ENCODE results near the gene SPATA31C1. TPM values are rescaled to one million over a fixed set of nuclear protein-coding genes. Genes with fewer than 3 reads are reported as not detected.

Gene SPATA31C1
- total and polyA plus RNA-seq, 2 donors (not counting 1 experiment from before 2014, with no cell fraction given) = not detected

- intact Hi-C loops (cut with micrococcal nuclease) = no loop called here
- ATAC-seq (ENCODE audit: low read depth) (no peak), DNase-seq (no peak)
- H2AFZ ChIP-seq (ENCODE audit: insufficient read depth, low read depth, low read length, poor library complexity, severe bottlenecking) = no peak overlapping the region
- TF ChIP-seq EZH2 (IDR thresholded peaks at IDR 0.05; ENCODE audit: borderline replicate concordance, insufficient read depth, low read depth, low read length, poor library complexity, severe bottlenecking) (no peak), CTCF (IDR thresholded peaks at IDR 0.05) (no peak)
- Mint-ChIP-seq H3K9me3 (ENCODE audit: insufficient read depth) (no peaks in the 10 kb centered on the region), H3K4me3 (no peak overlapping the region), H3K27ac (no peak overlapping the region), H3K27me3 (no peaks in the 10 kb centered on the region), H3K4me1 (no peaks in the 10 kb centered on the region)
- H3K9ac ChIP-seq (ENCODE audit: low read length) = no peak overlapping the region
- ChIA-PET POLR2A (no interaction called here), CTCF (no interaction called here)
- no peaks in the 10 kb centered on the region for H3K9me3 ChIP-seq (ENCODE audit: control extremely low read depth in 1 of 3, control insufficient read depth in 2 of 3, insufficient read depth in 1 of 3, low read length in 2 of 3)
- no peak overlapping the region for H3K4me2 ChIP-seq (replicated peaks; ENCODE audit: low read depth, low read length, poor library complexity, severe bottlenecking)
- 91% methylated on average over 10 of the region's 12 CpGs for WGBS (ENCODE audit: insufficient coverage)
- H3K36me3 ChIP-seq (replicated peaks in 1 of 2; ENCODE audit: control extremely low read depth in 1 of 2, control insufficient read depth in 1 of 2, extremely low read depth in 1 of 2, insufficient read depth in 2 of 2, low read length in 1 of 2) = no peaks in the 10 kb centered on the region
- no peaks in the 10 kb centered on the region for H3K27me3 ChIP-seq (replicated peaks in 1 of 4; ENCODE audit: control extremely low read depth in 1 of 4, control insufficient read depth in 3 of 4, insufficient read depth in 4 of 4, low read length in 3 of 4)
- H3K4me3 ChIP-seq (ENCODE audit: control extremely low read depth in 1 of 5, extremely low read depth in 1 of 5, insufficient read depth in 1 of 5, low read depth in 2 of 5, low read length in 4 of 5) = no peak overlapping the region
- H3K4me1 ChIP-seq (ENCODE audit: control insufficient read depth in 2 of 2, insufficient read depth in 2 of 2, low read length in 2 of 2) = no peaks in the 10 kb centered on the region
- no peak overlapping the region for H3K27ac ChIP-seq (ENCODE audit: low read length in 2 of 2)
- no peaks in the 10 kb centered on the region for H4K20me1 ChIP-seq (ENCODE audit: control insufficient read depth, insufficient read depth, low read length, poor library complexity, severe bottlenecking)
- H3K79me2 ChIP-seq (ENCODE audit: control insufficient read depth, insufficient read depth, low read length) = no peaks in the 10 kb centered on the region
These were observed 28.5 kb upstream of the SPATA31C1 start for GRCh38 chr9:87889065-87889881.

- Histone ChIP-seq H3K79me2 (ENCODE audit: control insufficient read depth, insufficient read depth, low read length) (no peaks in the 10 kb centered on the region), H3K9ac (ENCODE audit: low read length) (no peak overlapping the region), H3K4me2 (replicated peaks; ENCODE audit: low read depth, low read length, poor library complexity, severe bottlenecking) (no peak overlapping the region), H3K27me3 (replicated peaks in 1 of 4; ENCODE audit: control extremely low read depth in 1 of 4, control insufficient read depth in 3 of 4, insufficient read depth in 4 of 4, low read length in 3 of 4) (no peaks in the 10 kb centered on the region), H4K20me1 (ENCODE audit: control insufficient read depth, insufficient read depth, low read length, poor library complexity, severe bottlenecking) (no peaks in the 10 kb centered on the region), H3K4me1 (ENCODE audit: control insufficient read depth in 2 of 2, insufficient read depth in 2 of 2, low read length in 2 of 2) (no peaks in the 10 kb centered on the region), H3K36me3 (replicated peaks in 1 of 2; ENCODE audit: control extremely low read depth in 1 of 2, control insufficient read depth in 1 of 2, extremely low read depth in 1 of 2, insufficient read depth in 2 of 2, low read length in 1 of 2) (no peaks in the 10 kb centered on the region), H3K27ac (ENCODE audit: low read length in 2 of 2) (no peak overlapping the region), H3K4me3 (ENCODE audit: control extremely low read depth in 1 of 5, extremely low read depth in 1 of 5, insufficient read depth in 1 of 5, low read depth in 2 of 5, low read length in 4 of 5) (no peak overlapping the region), H2AFZ (ENCODE audit: insufficient read depth, low read depth, low read length, poor library complexity, severe bottlenecking) (no peak overlapping the region), H3K9me3 (ENCODE audit: control extremely low read depth in 1 of 3, control insufficient read depth in 2 of 3, insufficient read depth in 1 of 3, low read length in 2 of 3) (peaks cover 0 to 4% (median 0%) of the 10 kb centered on the region in 3 donors)
- Mint-ChIP-seq H3K9me3 (ENCODE audit: insufficient read depth) (no peaks in the 10 kb centered on the region), H3K4me3 (no peak overlapping the region), H3K27ac (no peak overlapping the region), H3K4me1 (no peaks in the 10 kb centered on the region), H3K27me3 (no peaks in the 10 kb centered on the region)
- POLR2A ChIA-PET = no interaction called here
- intact Hi-C loops (cut with micrococcal nuclease) = no loop called here
- TF ChIP-seq EZH2 (IDR thresholded peaks at IDR 0.05; ENCODE audit: borderline replicate concordance, insufficient read depth, low read depth, low read length, poor library complexity, severe bottlenecking) (no peak), CTCF (IDR thresholded peaks at IDR 0.05) (no peak)
- DNase-seq (no peak), ATAC-seq (ENCODE audit: low read depth) (no peak)
- WGBS (ENCODE audit: insufficient coverage) = 89% methylated on average over 4 of the region's 4 CpGs
- CTCF ChIA-PET = no interaction called here
These were observed 27.9 kb upstream of the SPATA31C1 start for GRCh38 chr9:87889882-87890252.
